SU-DHL-6 (cell line): ENCODE measurements around the gene CHSY1.

ENCODE experiments used
- H2AFZ ChIP-seq: fragments of 200-600 bp; sonication (generic); 2 replicates; pipeline ENCODE4 v1.6.1; 2014; ENCODE audit warnings: low read depth, mild to moderate bottlenecking, moderate library complexity, mixed read lengths, antibody characterized with exemption, low read length; ENCODE audit not compliant: severe bottlenecking
- H3F3A ChIP-seq: fragments of 200-600 bp; shearing (Covaris generic); 2 replicates; pipeline ENCODE4 v1.6.0; 2016; ENCODE audit warnings: antibody characterized with exemption, mild to moderate bottlenecking; ENCODE audit not compliant: insufficient read depth
- H3K27ac ChIP-seq: fragments of 200-600 bp; sonication (generic); 2 replicates; pipeline ENCODE4 v1.5.1; 2016; ENCODE audit warnings: low read depth, mild to moderate bottlenecking, low read length, moderate library complexity, mixed read lengths
- H3K27me3 ChIP-seq: fragments of 200-600 bp; sonication (generic), shearing (Covaris generic); 2 replicates; pipeline ENCODE4 v1.6.0; 2014; ENCODE audit warnings: mild to moderate bottlenecking, low read length
- H3K36me3 ChIP-seq: fragments of 200-600 bp; sonication (generic); 2 replicates; pipeline ENCODE4 v1.6.1; 2014; ENCODE audit warnings: mild to moderate bottlenecking, low read length, mixed read lengths
- H3K4me2 ChIP-seq: fragments of 300-600, 200-600 bp; shearing (Covaris generic), sonication (generic); 2 replicates; pipeline ENCODE4 v1.6.0; 2014; ENCODE audit warnings: low read length, low read depth, mild to moderate bottlenecking; ENCODE audit not compliant: poor library complexity, severe bottlenecking
- H3K4me3 ChIP-seq: fragments of 200-600 bp; sonication (generic); 2 replicates; pipeline ENCODE4 v1.5.1; 2014; ENCODE audit warnings: antibody characterized with exemption, low read length, mild to moderate bottlenecking, mixed read lengths; ENCODE audit not compliant: insufficient read depth, poor library complexity, severe bottlenecking
- H3K79me2 ChIP-seq: fragments of 200-600 bp; sonication (generic); 2 replicates; pipeline ENCODE4 v1.6.1; 2014; ENCODE audit warnings: mild to moderate bottlenecking, low read length, moderate library complexity; ENCODE audit not compliant: insufficient read depth
- H3K9ac ChIP-seq: fragments of 200-600 bp; sonication (generic); 2 replicates; pipeline ENCODE4 v1.7.0; 2014; ENCODE audit warnings: mild to moderate bottlenecking, low read length
- H3K9me2 ChIP-seq: fragments of 200-600 bp; sonication (generic); replicated peaks from 2 replicates; pipeline ENCODE4 v1.6.1; 2014; ENCODE audit warnings: low read length; ENCODE audit not compliant: insufficient read depth
- H3K9me3 ChIP-seq: fragments of 200-600 bp; sonication (generic); 2 replicates; pipeline ENCODE4 v1.6.1; 2014; ENCODE audit warnings: low read length, mixed read lengths; ENCODE audit not compliant: insufficient read depth
- H4K20me1 ChIP-seq: fragments of 200-600 bp; sonication (generic); 2 replicates; pipeline ENCODE4 v1.6.1; 2014; ENCODE audit warnings: low read depth, mild to moderate bottlenecking, antibody characterized with exemption, low read length, moderate library complexity, mixed read lengths
- EZH2phosphoT487 ChIP-seq: fragments of 200-600 bp; sonication (generic), shearing (Covaris generic); conservative IDR thresholded peaks from 2 replicates; pipeline ENCODE4 v1.6.1; 2018; ENCODE audit warnings: mild to moderate bottlenecking, antibody characterized with exemption, low read length, moderate library complexity, mixed read lengths
- TF ChIP-seq, protein P1 (sequence below): fragments of 200-600 bp; sonication (generic); IDR thresholded peaks from one replicate; pipeline ENCODE4 v1.5.1; 2017; ENCODE audit warnings: antibody characterized with exemption, mild to moderate bottlenecking, low read length, moderate library complexity; ENCODE audit not compliant: insufficient read depth, poor library complexity, severe bottlenecking

CHSY1 gene

DNA sequence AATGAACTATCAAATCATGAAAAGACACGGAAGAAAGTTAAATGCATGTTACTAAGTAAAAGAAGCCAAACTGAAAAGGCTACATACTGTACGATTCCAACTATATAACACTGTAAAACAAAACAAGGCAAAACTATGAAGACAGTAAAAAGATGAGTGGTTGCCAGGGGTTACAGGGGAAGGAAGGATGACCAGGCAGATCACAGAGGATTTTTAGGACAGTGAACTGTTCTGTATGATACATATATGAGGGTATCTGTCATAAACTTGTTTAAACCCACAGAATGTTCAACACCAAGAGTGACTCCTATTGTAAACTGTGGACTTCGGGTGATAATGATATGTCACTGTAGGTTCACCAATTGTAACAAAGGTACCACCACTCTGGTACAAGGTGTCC lies 60.6 kb downstream of the CHSY1 start:
- Histone ChIP-seq H3K4me2 (no peak overlapping the region), H3K36me3 (no peaks in the 10 kb centered on the region), H3K9me3 (no peaks in the 10 kb centered on the region), H3F3A (no peaks in the 10 kb centered on the region), H3K9me2 (no peaks in the 10 kb centered on the region), H4K20me1 (0 out of 2 replicates have a peak, but pooled peaks cover 11% of the 10 kb centered on the region), H2AFZ (no peak overlapping the region), H3K27me3 (no peaks in the 10 kb centered on the region), H3K9ac (no peak overlapping the region), H3K4me3 (no peak overlapping the region), H3K27ac (no peak overlapping the region), H3K79me2 (peaks cover 55% of the 10 kb centered on the region)
- TF ChIP-seq, protein P1, sequence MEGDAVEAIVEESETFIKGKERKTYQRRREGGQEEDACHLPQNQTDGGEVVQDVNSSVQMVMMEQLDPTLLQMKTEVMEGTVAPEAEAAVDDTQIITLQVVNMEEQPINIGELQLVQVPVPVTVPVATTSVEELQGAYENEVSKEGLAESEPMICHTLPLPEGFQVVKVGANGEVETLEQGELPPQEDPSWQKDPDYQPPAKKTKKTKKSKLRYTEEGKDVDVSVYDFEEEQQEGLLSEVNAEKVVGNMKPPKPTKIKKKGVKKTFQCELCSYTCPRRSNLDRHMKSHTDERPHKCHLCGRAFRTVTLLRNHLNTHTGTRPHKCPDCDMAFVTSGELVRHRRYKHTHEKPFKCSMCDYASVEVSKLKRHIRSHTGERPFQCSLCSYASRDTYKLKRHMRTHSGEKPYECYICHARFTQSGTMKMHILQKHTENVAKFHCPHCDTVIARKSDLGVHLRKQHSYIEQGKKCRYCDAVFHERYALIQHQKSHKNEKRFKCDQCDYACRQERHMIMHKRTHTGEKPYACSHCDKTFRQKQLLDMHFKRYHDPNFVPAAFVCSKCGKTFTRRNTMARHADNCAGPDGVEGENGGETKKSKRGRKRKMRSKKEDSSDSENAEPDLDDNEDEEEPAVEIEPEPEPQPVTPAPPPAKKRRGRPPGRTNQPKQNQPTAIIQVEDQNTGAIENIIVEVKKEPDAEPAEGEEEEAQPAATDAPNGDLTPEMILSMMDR = no peak
- TF ChIP-seq EZH2phosphoT487 = no peak

DNA sequence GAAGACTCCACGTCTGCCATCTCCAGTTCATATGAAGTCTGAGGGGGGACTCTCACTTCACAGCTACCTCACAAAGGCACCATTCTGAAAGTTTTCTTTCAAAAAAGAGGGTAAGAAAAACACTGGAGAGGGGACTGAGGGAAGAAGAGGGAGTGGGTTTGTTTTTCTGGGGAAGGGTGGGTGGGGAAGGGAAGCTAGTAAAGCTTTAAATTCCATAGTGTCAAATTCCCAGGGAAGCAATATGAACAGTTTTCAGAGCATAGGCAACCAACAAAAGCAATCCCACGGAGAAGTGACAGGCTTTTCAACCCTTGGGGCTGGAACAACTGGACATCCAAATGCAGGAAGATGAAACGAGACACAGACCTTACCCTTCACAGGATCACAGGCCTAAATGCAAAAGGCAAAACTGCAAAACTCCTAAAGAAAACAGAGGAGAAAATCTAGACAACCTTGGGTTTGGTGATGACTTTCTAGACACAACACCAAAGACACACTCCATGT lies 61.7 kb downstream of the CHSY1 start:
- Histone ChIP-seq H4K20me1 (0 out of 2 replicates have a peak, but pooled peaks cover 11% of the 10 kb centered on the region), H3K9me2 (no peaks in the 10 kb centered on the region), H3F3A (no peaks in the 10 kb centered on the region), H3K4me3 (no peak overlapping the region), H2AFZ (no peak overlapping the region), H3K27ac (no peak overlapping the region), H3K79me2 (peaks cover 54% of the 10 kb centered on the region), H3K9me3 (no peaks in the 10 kb centered on the region), H3K36me3 (no peaks in the 10 kb centered on the region), H3K9ac (no peak overlapping the region), H3K27me3 (no peaks in the 10 kb centered on the region), H3K4me2 (no peak overlapping the region)
- TF ChIP-seq, protein P1 = no peak
- no peak for TF ChIP-seq EZH2phosphoT487

DNA sequence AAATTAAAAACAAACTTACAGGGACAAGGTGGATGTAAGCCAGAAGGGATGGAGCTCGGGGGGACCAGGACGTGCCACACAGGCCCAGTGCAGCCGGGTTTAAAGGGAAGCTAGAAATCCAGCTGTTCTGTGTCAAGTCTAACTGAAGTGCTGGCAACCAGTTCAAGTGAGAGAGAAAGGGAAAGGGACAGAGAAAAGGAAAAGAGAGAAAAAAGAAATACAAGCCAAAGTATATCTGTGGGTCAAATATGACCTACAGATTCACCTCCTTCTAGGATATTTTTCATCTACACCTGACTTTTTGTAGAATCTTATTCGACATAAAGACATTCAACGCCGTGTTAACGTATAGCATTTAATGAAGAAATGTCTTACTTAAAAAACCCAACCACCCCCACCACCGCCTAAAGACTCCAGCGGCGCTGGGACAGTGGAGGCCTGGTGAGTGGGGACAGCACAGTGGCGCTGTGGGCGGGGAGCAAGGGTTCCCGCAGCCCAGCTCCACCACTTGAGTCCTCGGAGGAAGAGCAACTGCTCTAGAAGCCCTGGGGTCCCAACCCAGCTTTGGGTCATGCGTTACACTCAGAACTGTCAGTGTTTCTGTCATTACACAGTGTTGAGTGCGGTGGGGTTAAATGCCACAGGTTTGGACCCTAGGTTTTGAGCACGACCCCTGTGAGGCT lies 62.3 kb downstream of the CHSY1 start:
- no peak overlapping the region for H3K27ac ChIP-seq
- no peak overlapping the region for H3K4me3 ChIP-seq
- no peaks in the 10 kb centered on the region for H3F3A ChIP-seq
- no peaks in the 10 kb centered on the region for H3K9me2 ChIP-seq
- H3K4me2 ChIP-seq = no peak overlapping the region
- H3K9ac ChIP-seq = no peak overlapping the region
- H3K36me3 ChIP-seq = no peaks in the 10 kb centered on the region
- H4K20me1 ChIP-seq = 0 out of 2 replicates have a peak, but pooled peaks cover 8% of the 10 kb centered on the region
- peaks cover 51% of the 10 kb centered on the region for H3K79me2 ChIP-seq
- TF ChIP-seq, protein P1 = no peak
- TF ChIP-seq EZH2phosphoT487 = no peak
- H3K27me3 ChIP-seq = no peaks in the 10 kb centered on the region
- no peaks in the 10 kb centered on the region for H3K9me3 ChIP-seq
- H2AFZ ChIP-seq = no peak overlapping the region
